ENCODE results near the gene TTI1.

Gene TTI1

GRCh38 chr20:37984018-37984785 is 49.1 kb downstream of the TTI1 start:
- no peak for TF ChIP-seq CTCF (IDR thresholded peaks at IDR 0.05; ENCODE audit: unreplicated experiment in 3 of 3)
- Mint-ChIP-seq H3K4me3 (no peak overlapping the region), H3K27me3 (ENCODE audit: low read depth) (no peaks in the 10 kb centered on the region), H3K36me3 (ENCODE audit: low read depth) (peaks cover 33% of the 10 kb centered on the region), H3K9me3 (no peaks in the 10 kb centered on the region), H3K27ac (peak overlapping the region; percentile 11 to 49 (median 20)), H3K4me1 (peaks cover 67% of the 10 kb centered on the region)

GRCh38 chr20:37983286-37983685 is 50.0 kb downstream of the TTI1 start:
- H3K36me3 Mint-ChIP-seq (ENCODE audit: low read depth) = peaks cover 27% of the 10 kb centered on the region
- H3K27me3 Mint-ChIP-seq (ENCODE audit: low read depth) = no peaks in the 10 kb centered on the region
- peak overlapping the region; percentile 37 to 49 (median 46) for H3K27ac Mint-ChIP-seq
- TF ChIP-seq CTCF (IDR thresholded peaks at IDR 0.05; ENCODE audit: unreplicated experiment in 3 of 3) = no peak
- peaks cover 58% of the 10 kb centered on the region for H3K4me1 Mint-ChIP-seq
- H3K4me3 Mint-ChIP-seq = no peak overlapping the region
- no peaks in the 10 kb centered on the region for H3K9me3 Mint-ChIP-seq

- H3K4me1 Mint-ChIP-seq = peaks cover 52% of the 10 kb centered on the region
- H3K27me3 Mint-ChIP-seq (ENCODE audit: low read depth) = peaks cover 5% of the 10 kb centered on the region
- H3K9me3 Mint-ChIP-seq = no peaks in the 10 kb centered on the region
- H3K4me3 Mint-ChIP-seq = no peak overlapping the region
- H3K36me3 Mint-ChIP-seq (ENCODE audit: low read depth) = peaks cover 27% of the 10 kb centered on the region
- TF ChIP-seq CTCF (IDR thresholded peaks at IDR 0.05; ENCODE audit: unreplicated experiment in 3 of 3) = no peak
- H3K27ac Mint-ChIP-seq = peak overlapping the region in 1 of 3 experiments; percentile 21
Measured at GRCh38 chr20:37981568-37981967, 51.7 kb downstream of the TTI1 start.

GRCh38 chr20:37980876-37981275 is 52.4 kb downstream of the TTI1 start:
- H3K9me3 Mint-ChIP-seq = no peaks in the 10 kb centered on the region
- H3K4me3 Mint-ChIP-seq = no peak overlapping the region
- no peak overlapping the region for H3K27ac Mint-ChIP-seq
- H3K36me3 Mint-ChIP-seq (ENCODE audit: low read depth) = peaks cover 27% of the 10 kb centered on the region
- H3K27me3 Mint-ChIP-seq (ENCODE audit: low read depth) = peaks cover 6% of the 10 kb centered on the region
- peaks cover 46% of the 10 kb centered on the region for H3K4me1 Mint-ChIP-seq
- no peak for TF ChIP-seq CTCF (IDR thresholded peaks at IDR 0.05; ENCODE audit: unreplicated experiment in 3 of 3)

GRCh38 chr20:37980383-37980782 is 52.9 kb downstream of the TTI1 start:
- Mint-ChIP-seq H3K27me3 (ENCODE audit: low read depth) (peaks cover 6% of the 10 kb centered on the region), H3K4me1 (peaks cover 44% of the 10 kb centered on the region), H3K9me3 (no peaks in the 10 kb centered on the region), H3K27ac (no peak overlapping the region), H3K4me3 (no peak overlapping the region), H3K36me3 (ENCODE audit: low read depth) (peaks cover 27% of the 10 kb centered on the region)
- TF ChIP-seq CTCF (IDR thresholded peaks at IDR 0.05; ENCODE audit: unreplicated experiment in 3 of 3) = no peak
